ENCODE data around the gene HSH2D. TPM values are rescaled to one million over a fixed set of nuclear protein-coding genes. Genes with fewer than 3 reads are reported as not detected.

Gene HSH2D
- polyA plus RNA-seq, 4 donors, result 0.46 to 1.1 (median 0.65) TPM

- DNase-seq (ENCODE audit: low read depth in 4 of 4, low spot score in 3 of 4), result no peak
These were observed 45.0 kb downstream of the HSH2D start for GRCh38 chr19:16188521-16188920.

- no peak for DNase-seq (ENCODE audit: low read depth in 4 of 4, low spot score in 3 of 4)
These were observed 46.7 kb downstream of the HSH2D start for GRCh38 chr19:16190198-16190597.

GRCh38 chr19:16190736-16191135, 47.3 kb downstream of the HSH2D start:
- no peak for DNase-seq (ENCODE audit: low read depth in 4 of 4, low spot score in 3 of 4)

- no peak for DNase-seq (ENCODE audit: low read depth in 4 of 4, low spot score in 3 of 4)
These were observed 47.9 kb downstream of the HSH2D start for GRCh38 chr19:16191216-16191908.

- no peak for DNase-seq (ENCODE audit: low read depth in 4 of 4, low spot score in 3 of 4)
These were observed 50.0 kb downstream of the HSH2D start for GRCh38 chr19:16193466-16193865.

GRCh38 chr19:16197188-16197621, 53.7 kb downstream of the HSH2D start:
- no peak for DNase-seq (ENCODE audit: low read depth in 4 of 4, low spot score in 3 of 4)

GRCh38 chr19:16197622-16198369, 54.3 kb downstream of the HSH2D start, which contains the start of gene AP1M1:
TSS of gene AP1M1 (plus strand) at chr19:16197911. CDS start at chr19:16198027, 116 bp downstream.
- DNase-seq (ENCODE audit: low read depth in 4 of 4, low spot score in 3 of 4), result peak; percentile 88 to 94 (median 90)

GRCh38 chr19:16198370-16198651, 54.8 kb downstream of the HSH2D start:
- no peak for DNase-seq (ENCODE audit: low read depth in 4 of 4, low spot score in 3 of 4)

GRCh38 chr19:16199275-16199932, 55.9 kb downstream of the HSH2D start:
- no peak for DNase-seq (ENCODE audit: low read depth in 4 of 4, low spot score in 3 of 4)

GRCh38 chr19:16200038-16201010, 56.8 kb downstream of the HSH2D start:
- no peak for DNase-seq (ENCODE audit: low read depth in 4 of 4, low spot score in 3 of 4)

GRCh38 chr19:16201011-16201391, 57.5 kb downstream of the HSH2D start:
- DNase-seq (ENCODE audit: low read depth in 4 of 4, low spot score in 3 of 4), result no peak

- DNase-seq (ENCODE audit: low read depth in 4 of 4, low spot score in 3 of 4), result no peak
These were observed 59.1 kb downstream of the HSH2D start for GRCh38 chr19:16202320-16203255.

GRCh38 chr19:16203256-16204004, 59.9 kb downstream of the HSH2D start:
- DNase-seq (ENCODE audit: low read depth in 4 of 4, low spot score in 3 of 4), result no peak

- DNase-seq (ENCODE audit: low read depth in 4 of 4, low spot score in 3 of 4), result no peak
These were observed 60.5 kb downstream of the HSH2D start for GRCh38 chr19:16204005-16204294.

GRCh38 chr19:16205205-16206045, 61.9 kb downstream of the HSH2D start:
- DNase-seq (ENCODE audit: low read depth in 4 of 4, low spot score in 3 of 4), result no peak

GRCh38 chr19:16206046-16206605, 62.6 kb downstream of the HSH2D start:
- DNase-seq (ENCODE audit: low read depth in 4 of 4, low spot score in 3 of 4), result no peak

GRCh38 chr19:16206637-16207036, 63.2 kb downstream of the HSH2D start:
- DNase-seq (ENCODE audit: low read depth in 4 of 4, low spot score in 3 of 4), result no peak

GRCh38 chr19:16207063-16207462, 63.6 kb downstream of the HSH2D start:
- DNase-seq (ENCODE audit: low read depth in 4 of 4, low spot score in 3 of 4), result no peak
